ENCODE measurements around the gene DDX1.

The DDX1 gene

GRCh38 chr2:15646661-15647060 lies 55.0 kb downstream of the DDX1 start:
- no peak for FAIRE-seq

- no peak for FAIRE-seq
Observed at GRCh38 chr2:15647622-15648590, 56.2 kb downstream of the DDX1 start.

- no peak for FAIRE-seq
Observed at GRCh38 chr2:15648593-15649525, 57.2 kb downstream of the DDX1 start.

- no peak for FAIRE-seq
Observed at GRCh38 chr2:15649561-15650255, 58.0 kb downstream of the DDX1 start.

- FAIRE-seq: no peak
Observed at GRCh38 chr2:15650616-15651366, 59.1 kb downstream of the DDX1 start.

GRCh38 chr2:15651367-15651727 lies 59.7 kb downstream of the DDX1 start:
- FAIRE-seq: no peak

- FAIRE-seq: no peak
Observed at GRCh38 chr2:15652252-15652651, 60.6 kb downstream of the DDX1 start.

- FAIRE-seq: no peak
Observed at GRCh38 chr2:15652801-15653200, 61.1 kb downstream of the DDX1 start.

- FAIRE-seq: no peak
Observed at GRCh38 chr2:15653806-15654726, 62.4 kb downstream of the DDX1 start.

GRCh38 chr2:15654727-15655073 lies 63.0 kb downstream of the DDX1 start:
- FAIRE-seq: no peak

GRCh38 chr2:15655123-15655887 lies 63.6 kb downstream of the DDX1 start:
- FAIRE-seq: no peak

- no peak for FAIRE-seq
Observed at GRCh38 chr2:15656090-15656489, 64.4 kb downstream of the DDX1 start.

GRCh38 chr2:15657759-15658158 lies 66.1 kb downstream of the DDX1 start:
- no peak for FAIRE-seq

- FAIRE-seq: no peak
Observed at GRCh38 chr2:15658911-15659310, 67.2 kb downstream of the DDX1 start.

GRCh38 chr2:15660491-15661294 lies 69.0 kb downstream of the DDX1 start:
- no peak for FAIRE-seq

GRCh38 chr2:15661295-15661569 lies 69.6 kb downstream of the DDX1 start:
- FAIRE-seq: no peak

GRCh38 chr2:15662026-15662425 lies 70.4 kb downstream of the DDX1 start:
- FAIRE-seq: no peak

- no peak for FAIRE-seq
Observed at GRCh38 chr2:15662579-15662978, 70.9 kb downstream of the DDX1 start.

GRCh38 chr2:15663802-15664201 lies 72.1 kb downstream of the DDX1 start:
- FAIRE-seq: no peak
